Endothelial cell of umbilical vein (primary cell): ENCODE results near the gene S1PR4. TPM values are rescaled to one million over a fixed set of nuclear protein-coding genes. Genes with fewer than 3 reads are reported as not detected.

Experiments used
- BruUV-seq: library from RNA; stranded (reverse); fragments of 400-500 nt; replicated peaks from 2 replicates; lab custom pipeline; 2021; lab: Mats Ljungman, UMichigan
- CTCF ChIA-PET: fragments of 300-600, 350-600 bp; sonication (Branson Sonifier 250); formaldehyde crosslinking; loops from one replicate; lab custom pipeline; 2021; ENCODE audit warnings: antibody characterized with exemption, inconsistent platforms; lab: Charles Lee
- POLR2A ChIA-PET: fragments of 300-600, 350-600 bp; sonication (Branson Sonifier 250); formaldehyde crosslinking; loops from one replicate; lab custom pipeline; 2021; ENCODE audit warnings: antibody characterized with exemption, inconsistent platforms; lab: Charles Lee
- DNase-seq: peaks from one replicate; pipeline ENCODE4 v3.0.0-alpha.2; 2011; ENCODE audit warnings: low read depth, low spot score
- FAIRE-seq: peaks from 2 replicates; lab custom pipeline; 2011; peaks lifted over from hg19 to GRCh38; lab: Jason Lieb, UNC
- H2AFZ ChIP-seq: 2 replicates; pipeline ENCODE4 v1.6.0; 2012; ENCODE audit warnings: low read depth, low read length, control low read depth, inconsistent platforms
- H3K27ac ChIP-seq: 2 replicates; pipeline ENCODE4 v1.5.1; 2011; ENCODE audit warnings: low read depth, mild to moderate bottlenecking, control low read depth, low read length, moderate library complexity; ENCODE audit not compliant: insufficient read depth
- H3K27me3 ChIP-seq, 2 experiments: 2 replicates each; pipeline versions ENCODE4 v1.6.0 to v1.6.1; 2011; ENCODE audit warnings: low read length in 2 of 2, mixed read lengths in 1 of 2; ENCODE audit not compliant: control insufficient read depth in 2 of 2, insufficient read depth in 2 of 2
- H3K36me3 ChIP-seq, 2 experiments: 2 replicates in 1 of 2; 3 replicates in 1 of 2; pipeline ENCODE4 v1.5.1; 2011; ENCODE audit warnings: low read length in 2 of 2, mild to moderate bottlenecking in 1 of 2, moderate library complexity in 1 of 2; ENCODE audit not compliant: control insufficient read depth in 2 of 2, insufficient read depth in 2 of 2; ENCODE audit errors: extremely low read depth in 1 of 2
- H3K4me1 ChIP-seq: 3 replicates; pipeline ENCODE4 v1.5.1; 2011; ENCODE audit warnings: mild to moderate bottlenecking, low read length; ENCODE audit not compliant: control insufficient read depth, insufficient read depth; ENCODE audit errors: extremely low read depth
- H3K4me2 ChIP-seq: 2 replicates; pipeline ENCODE4 v1.6.1; 2011; ENCODE audit warnings: low read length, control low read depth, mixed read lengths; ENCODE audit not compliant: insufficient read depth
- H3K4me3 ChIP-seq, 3 experiments: fragments of 200-600 bp in 1 of 3; sonication (generic), shearing (Covaris generic) in 1 of 3; replicated peaks in 1 of 3; 2 replicates each; pipeline ENCODE4 v1.5.1; 2011 to 2016; ENCODE audit warnings: control low read depth in 3 of 3, low read length in 3 of 3, mild to moderate bottlenecking in 2 of 3, inconsistent platforms in 1 of 3, low read depth in 1 of 3, moderate library complexity in 1 of 3; ENCODE audit not compliant: insufficient read depth in 1 of 3
- H3K79me2 ChIP-seq: 2 replicates; pipeline ENCODE4 v1.6.0; 2012; ENCODE audit warnings: low read length, inconsistent platforms; ENCODE audit not compliant: control insufficient read depth, insufficient read depth
- H3K9ac ChIP-seq: replicated peaks from 2 replicates; pipeline ENCODE3; 2011; ENCODE audit warnings: low read length, control low read depth; ENCODE audit not compliant: insufficient read depth; ENCODE audit errors: extremely low read depth
- H3K9me1 ChIP-seq: replicated peaks from 3 replicates; pipeline ENCODE4 v1.6.0; 2011; ENCODE audit warnings: mild to moderate bottlenecking, low read length; ENCODE audit not compliant: control insufficient read depth, insufficient read depth; ENCODE audit errors: extremely low read depth
- H3K9me3 ChIP-seq: replicated peaks from 2 replicates; pipeline ENCODE4 v1.5.1; 2012; ENCODE audit warnings: low read length, inconsistent platforms; ENCODE audit not compliant: control insufficient read depth, insufficient read depth
- H4K20me1 ChIP-seq: replicated peaks from 2 replicates; pipeline ENCODE3; 2011; ENCODE audit warnings: mild to moderate bottlenecking, low read length; ENCODE audit not compliant: control insufficient read depth, insufficient read depth; ENCODE audit errors: extremely low read depth
- EZH2 ChIP-seq: IDR thresholded peaks from 2 replicates; pipeline ENCODE4 v1.6.1; 2012; ENCODE audit warnings: borderline replicate concordance, low read depth, mild to moderate bottlenecking, moderate library complexity, low read length, inconsistent platforms; ENCODE audit not compliant: severe bottlenecking
- FOS ChIP-seq: IDR thresholded peaks from 2 replicates; pipeline ENCODE4 v1.6.1; 2011; ENCODE audit warnings: mild to moderate bottlenecking, low read length, moderate library complexity, borderline replicate concordance; ENCODE audit not compliant: insufficient read depth
- GATA2 ChIP-seq: IDR thresholded peaks from 2 replicates; pipeline ENCODE4 v1.7.0; 2011; ENCODE audit warnings: low read depth, mild to moderate bottlenecking, moderate library complexity, mixed read lengths, low read length; ENCODE audit not compliant: insufficient read length, insufficient read depth
- JUN ChIP-seq: IDR thresholded peaks from 2 replicates; pipeline ENCODE4 v1.6.1; 2011; ENCODE audit warnings: borderline replicate concordance, low read depth; ENCODE audit not compliant: insufficient read length, insufficient read depth
- MYC ChIP-seq: IDR thresholded peaks from one replicate; pipeline ENCODE4 v1.6.1; 2011; ENCODE audit warnings: mild to moderate bottlenecking, low read depth, low read length
- POLR2A ChIP-seq: IDR thresholded peaks from 2 replicates; pipeline ENCODE4 v1.6.1; 2012; ENCODE audit warnings: low read depth, mild to moderate bottlenecking, control low read depth, low read length
- POLR2AphosphoS5 ChIP-seq: IDR thresholded peaks from 2 replicates; pipeline ENCODE4 v1.6.1; 2012; ENCODE audit warnings: low read depth, mild to moderate bottlenecking, control low read depth, low read length, moderate library complexity; ENCODE audit not compliant: insufficient read depth
- dilution Hi-C: fragments of 300-500 bp; cut with MboI; formaldehyde crosslinking; loops from one replicate; pipeline ENCODE4 v1.15.0; 2019; ENCODE audit warnings: low sequenced_read_pairs; ENCODE audit not compliant: extremely low pct_ligation_motif_present
- intact Hi-C: fragments of 100-400 bp; cut with micrococcal nuclease; formaldehyde crosslinking; loops from one replicate; pipeline ENCODE4 v1.10.0; 2022
- polyA plus RNA-seq, 4 experiments: library from polyadenylated mRNA; depleted of rRNA in 3 of 4; stranded (reverse) in 3 of 4; unstranded in 1 of 4; fragments of >200 nt; gene quantifications; 2 replicates each; pipeline versions ENCODE4 v1.2.1 to v1.2.3, GENCODE V29; 2011 to 2012; ENCODE audit warnings: missing spikeins in 1 of 4
- total RNA-seq: library from RNA; stranded (reverse); gene quantifications from 2 replicates; pipeline ENCODE4 v1.2.3, GENCODE V29; 2021
- TF ChIP-seq, protein P1 (sequence below): IDR thresholded peaks from 2 replicates; pipeline ENCODE4 v1.6.1; 2011; ENCODE audit not compliant: insufficient read depth, insufficient read length
- TF ChIP-seq, protein P2 (sequence below), 2 donors: IDR thresholded peaks; 1 replicate in 1 of 2; 2 replicates in 1 of 2; pipeline ENCODE4 v1.5.1; 2011; ENCODE audit warnings: low read length in 2 of 2, mild to moderate bottlenecking in 2 of 2, moderate library complexity in 2 of 2, control low read depth in 1 of 2, inconsistent platforms in 1 of 2, low read depth in 1 of 2; ENCODE audit not compliant: insufficient read depth in 1 of 2; ENCODE audit errors: extremely low read depth in 1 of 2

S1PR4 gene
- total and polyA plus RNA-seq, 2 donors (not counting 3 experiments of a cell fraction or from before 2014, with no cell fraction given) = 1.7 to 2.5 TPM

DNA sequence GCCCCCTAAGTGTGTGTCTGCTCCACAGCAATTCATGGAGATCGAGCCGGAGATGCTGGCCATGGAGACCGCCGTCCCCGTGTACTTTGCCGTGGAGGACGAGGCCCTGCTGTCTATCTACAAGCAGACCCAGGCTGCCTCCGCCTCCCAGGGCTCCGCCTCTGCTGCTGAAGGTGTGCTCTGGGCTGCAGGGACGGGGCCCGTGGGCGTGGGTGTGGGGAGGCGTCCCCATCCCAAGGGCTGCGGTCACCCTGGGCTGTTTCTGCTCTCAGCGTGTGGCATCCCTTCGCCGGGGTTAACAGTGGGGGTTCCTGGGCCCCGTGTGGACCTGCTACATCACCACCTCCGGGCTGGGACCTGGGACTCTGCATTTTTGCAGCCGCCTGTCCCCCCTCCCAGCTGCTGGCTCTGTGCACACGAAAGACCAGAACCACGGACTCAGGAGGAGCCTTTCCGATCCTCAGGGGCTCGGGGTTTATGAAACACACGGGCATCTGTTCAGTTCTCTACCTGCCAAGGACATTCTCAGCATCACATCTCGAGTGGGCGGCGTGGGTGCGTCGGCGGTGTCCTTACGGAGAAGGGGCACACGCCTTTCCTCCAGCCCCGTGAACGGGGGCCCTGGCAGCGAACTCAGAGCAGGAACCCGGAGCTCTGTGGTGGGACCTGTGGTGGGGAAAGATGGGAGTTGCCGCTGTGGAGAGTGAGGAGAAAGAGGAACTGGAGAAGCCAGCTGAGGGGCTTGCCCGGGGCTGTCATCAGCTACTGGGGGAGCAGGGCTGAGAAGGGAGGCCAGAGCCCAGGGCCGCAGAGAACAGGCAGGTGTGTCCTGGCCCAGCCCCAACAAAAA, 14.9 kb downstream of the S1PR4 start:
- no peak for TF ChIP-seq EZH2
- TF ChIP-seq GATA2 = no peak
- no peak for TF ChIP-seq JUN
- TF ChIP-seq, protein P1, sequence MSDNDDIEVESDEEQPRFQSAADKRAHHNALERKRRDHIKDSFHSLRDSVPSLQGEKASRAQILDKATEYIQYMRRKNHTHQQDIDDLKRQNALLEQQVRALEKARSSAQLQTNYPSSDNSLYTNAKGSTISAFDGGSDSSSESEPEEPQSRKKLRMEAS = no peak
- no peak for TF ChIP-seq POLR2AphosphoS5
- no peak for TF ChIP-seq MYC
- no peak for TF ChIP-seq FOS
- TF ChIP-seq, protein P2, sequence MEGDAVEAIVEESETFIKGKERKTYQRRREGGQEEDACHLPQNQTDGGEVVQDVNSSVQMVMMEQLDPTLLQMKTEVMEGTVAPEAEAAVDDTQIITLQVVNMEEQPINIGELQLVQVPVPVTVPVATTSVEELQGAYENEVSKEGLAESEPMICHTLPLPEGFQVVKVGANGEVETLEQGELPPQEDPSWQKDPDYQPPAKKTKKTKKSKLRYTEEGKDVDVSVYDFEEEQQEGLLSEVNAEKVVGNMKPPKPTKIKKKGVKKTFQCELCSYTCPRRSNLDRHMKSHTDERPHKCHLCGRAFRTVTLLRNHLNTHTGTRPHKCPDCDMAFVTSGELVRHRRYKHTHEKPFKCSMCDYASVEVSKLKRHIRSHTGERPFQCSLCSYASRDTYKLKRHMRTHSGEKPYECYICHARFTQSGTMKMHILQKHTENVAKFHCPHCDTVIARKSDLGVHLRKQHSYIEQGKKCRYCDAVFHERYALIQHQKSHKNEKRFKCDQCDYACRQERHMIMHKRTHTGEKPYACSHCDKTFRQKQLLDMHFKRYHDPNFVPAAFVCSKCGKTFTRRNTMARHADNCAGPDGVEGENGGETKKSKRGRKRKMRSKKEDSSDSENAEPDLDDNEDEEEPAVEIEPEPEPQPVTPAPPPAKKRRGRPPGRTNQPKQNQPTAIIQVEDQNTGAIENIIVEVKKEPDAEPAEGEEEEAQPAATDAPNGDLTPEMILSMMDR (IDR thresholded peaks at IDR 0.05; ENCODE audit: extremely low read depth in 1 of 2, insufficient read depth in 1 of 2, low read depth in 1 of 2, low read length in 2 of 2) = no peak
- TF ChIP-seq POLR2A = no peak
- no TSS peak for BruUV-seq
- peaks cover 31% of the 10 kb centered on the region for H3K79me2 ChIP-seq
- H4K20me1 ChIP-seq = no peaks in the 10 kb centered on the region
- no peaks in the 10 kb centered on the region for H3K4me1 ChIP-seq
- no peaks in the 10 kb centered on the region for H3K27me3 ChIP-seq
- FAIRE-seq (no peak), DNase-seq (no peak)
- H3K9ac ChIP-seq = no peak overlapping the region
- POLR2A ChIA-PET = no interaction called here
- no peaks in the 10 kb centered on the region for H3K9me3 ChIP-seq
- intact Hi-C loops = no loop called here
- H2AFZ ChIP-seq = no peak overlapping the region
- CTCF ChIA-PET = no interaction called here
- no peak overlapping the region for H3K4me3 ChIP-seq
- no peak overlapping the region for H3K27ac ChIP-seq
- H3K36me3 ChIP-seq = peaks cover 0 to 4% of the 10 kb centered on the region in 2 experiments
- dilution Hi-C loops = no loop called here
- H3K4me2 ChIP-seq = no peak overlapping the region
- no peaks in the 10 kb centered on the region for H3K9me1 ChIP-seq
